MCF 10A (cell line): ENCODE measurements around the gene DIS3L. TPM values are rescaled to one million over a fixed set of nuclear protein-coding genes. Genes with fewer than 3 reads are reported as not detected.
"Not testable (repeated sequence)": the region's sequence is repeated elsewhere in the genome, so short reads cannot be mapped to it uniquely, and the experiment has no call there.

ENCODE experiments used
- BruUV-seq: library from RNA; stranded (reverse); fragments of 400-500 nt; replicated peaks from 2 replicates; lab custom pipeline; 2021; lab: Mats Ljungman, UMichigan
- CTCF ChIA-PET: fragments of 300-600 bp; sonication (Branson Sonifier 250); formaldehyde crosslinking; extraction: SDS; loops from one replicate; lab custom pipeline; 2021; ENCODE audit warnings: antibody characterized with exemption, inconsistent platforms; lab: Yijun Ruan, JAX
- POLR2A ChIA-PET: fragments of 300-600, 350-650 bp; sonication (Branson Sonifier 250); formaldehyde crosslinking; extraction: SDS; loops from one replicate; lab custom pipeline; 2020; ENCODE audit warnings: antibody characterized with exemption, inconsistent platforms; lab: Yijun Ruan, JAX
- DNase-seq: peaks from one replicate; pipeline ENCODE4 v3.0.0-alpha.2; 2018; ENCODE audit not compliant: unreplicated experiment
- H3K27ac Mint-ChIP-seq: one replicate; pipeline ENCODE4 v1.8.0; 2022; ENCODE audit warnings: mild to moderate bottlenecking, low read depth, mixed read lengths; ENCODE audit not compliant: unreplicated experiment
- H3K27me3 Mint-ChIP-seq: one replicate; pipeline ENCODE4 v1.8.0; 2022; ENCODE audit warnings: mixed read lengths; ENCODE audit not compliant: insufficient read depth, unreplicated experiment
- H3K36me3 Mint-ChIP-seq: one replicate; pipeline ENCODE4 v1.8.0; 2022; ENCODE audit warnings: mild to moderate bottlenecking, moderate library complexity, mixed read lengths; ENCODE audit not compliant: insufficient read depth, unreplicated experiment
- H3K4me1 Mint-ChIP-seq: one replicate; pipeline ENCODE4 v1.8.0; 2022; ENCODE audit warnings: mixed read lengths; ENCODE audit not compliant: insufficient read depth, unreplicated experiment
- H3K4me3 Mint-ChIP-seq: one replicate; pipeline ENCODE4 v1.8.0; 2022; ENCODE audit warnings: mild to moderate bottlenecking, moderate library complexity, mixed read lengths; ENCODE audit not compliant: unreplicated experiment
- H3K9me3 Mint-ChIP-seq: one replicate; pipeline ENCODE4 v1.8.0; 2022; ENCODE audit warnings: mixed read lengths; ENCODE audit not compliant: unreplicated experiment
- intact Hi-C: fragments of 100-400 bp; cut with micrococcal nuclease; formaldehyde crosslinking; loops from 2 replicates; pipeline ENCODE4 v1.14.1; 2022
- total RNA-seq: library from RNA; stranded (reverse); gene quantifications from 2 replicates; pipeline ENCODE4 v1.2.3, GENCODE V29; 2022
- TF ChIP-seq, protein P1 (sequence below): fragments of 200-600 bp; IDR thresholded peaks from one replicate; pipeline ENCODE4 v1.8.0; 2022; ENCODE audit warnings: antibody characterized with exemption, mild to moderate bottlenecking; ENCODE audit not compliant: unreplicated experiment

The DIS3L gene
- total RNA-seq, 1 experiment from 2014 or later, result 42.8 TPM

DNA sequence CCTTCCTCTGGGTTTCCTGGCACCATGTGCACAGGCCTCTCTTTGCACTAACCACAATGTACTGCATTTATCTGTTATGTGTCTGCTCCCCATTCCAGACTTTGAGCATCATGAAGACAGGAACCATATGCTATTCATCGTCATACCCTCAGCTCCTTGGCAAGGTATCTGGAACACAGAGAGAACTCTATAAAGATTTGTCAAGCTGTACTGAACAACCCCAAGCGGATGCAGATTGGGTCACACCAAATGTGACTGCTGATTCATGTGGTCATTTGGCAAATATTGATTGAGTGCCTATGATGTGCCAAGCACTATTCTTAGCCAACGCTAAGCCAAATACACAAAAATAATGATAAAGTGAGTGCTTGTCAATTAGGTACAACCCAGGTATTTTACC is 32.3 kb upstream of the DIS3L start:
- no peak overlapping the region for H3K4me3 Mint-ChIP-seq
- BruUV-seq, result no TSS peak
- H3K9me3 Mint-ChIP-seq, result peaks cover 7% of the 10 kb centered on the region
- H3K27ac Mint-ChIP-seq, result no peak overlapping the region
- TF ChIP-seq, protein P1, sequence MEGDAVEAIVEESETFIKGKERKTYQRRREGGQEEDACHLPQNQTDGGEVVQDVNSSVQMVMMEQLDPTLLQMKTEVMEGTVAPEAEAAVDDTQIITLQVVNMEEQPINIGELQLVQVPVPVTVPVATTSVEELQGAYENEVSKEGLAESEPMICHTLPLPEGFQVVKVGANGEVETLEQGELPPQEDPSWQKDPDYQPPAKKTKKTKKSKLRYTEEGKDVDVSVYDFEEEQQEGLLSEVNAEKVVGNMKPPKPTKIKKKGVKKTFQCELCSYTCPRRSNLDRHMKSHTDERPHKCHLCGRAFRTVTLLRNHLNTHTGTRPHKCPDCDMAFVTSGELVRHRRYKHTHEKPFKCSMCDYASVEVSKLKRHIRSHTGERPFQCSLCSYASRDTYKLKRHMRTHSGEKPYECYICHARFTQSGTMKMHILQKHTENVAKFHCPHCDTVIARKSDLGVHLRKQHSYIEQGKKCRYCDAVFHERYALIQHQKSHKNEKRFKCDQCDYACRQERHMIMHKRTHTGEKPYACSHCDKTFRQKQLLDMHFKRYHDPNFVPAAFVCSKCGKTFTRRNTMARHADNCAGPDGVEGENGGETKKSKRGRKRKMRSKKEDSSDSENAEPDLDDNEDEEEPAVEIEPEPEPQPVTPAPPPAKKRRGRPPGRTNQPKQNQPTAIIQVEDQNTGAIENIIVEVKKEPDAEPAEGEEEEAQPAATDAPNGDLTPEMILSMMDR, result no peak
- no peaks in the 10 kb centered on the region for H3K36me3 Mint-ChIP-seq
- peaks cover 45% of the 10 kb centered on the region for H3K27me3 Mint-ChIP-seq
- ChIA-PET POLR2A (interaction anchor here (1.1 kb wide), 1 partner anchor 9 kb away, joined by 3 read pairs; no protein-coding TSS in a partner anchor), CTCF (interaction anchor here (2.1 kb wide), 1 partner anchor 8 kb away, joined by 4 read pairs; no protein-coding TSS in a partner anchor)
- intact Hi-C loops, result no loop called here
- DNase-seq, result no peak
- H3K4me1 Mint-ChIP-seq, result no peaks in the 10 kb centered on the region

DNA sequence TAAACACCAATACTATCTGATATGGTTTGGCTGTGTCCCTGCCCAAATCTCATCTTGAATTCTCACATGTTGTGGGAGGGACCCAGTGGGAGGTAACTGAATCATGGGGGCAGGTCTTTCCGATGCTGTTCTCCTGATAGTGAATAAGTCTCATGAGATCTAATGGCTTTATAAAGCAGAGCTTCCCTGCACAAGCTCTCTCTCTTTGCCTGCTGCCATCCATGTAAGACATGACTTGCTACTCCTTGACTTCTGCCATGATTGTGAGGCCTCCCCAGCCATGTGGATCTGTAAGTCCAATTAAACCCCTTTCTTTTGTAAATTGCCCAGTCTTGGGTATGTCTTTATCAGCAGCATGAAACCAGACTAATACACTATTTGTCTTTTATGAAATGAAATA is 30.5 kb upstream of the DIS3L start:
- H3K4me1 Mint-ChIP-seq, DNase-seq, H3K27ac Mint-ChIP-seq, H3K36me3 Mint-ChIP-seq, POLR2A ChIA-PET, H3K9me3 Mint-ChIP-seq, H3K4me3 Mint-ChIP-seq, intact Hi-C loops, BruUV-seq: not testable (repeated sequence)
- CTCF ChIA-PET, result interaction anchor here (2.1 kb wide), 1 partner anchor 10 kb away, joined by 4 read pairs; no protein-coding TSS in a partner anchor
- H3K27me3 Mint-ChIP-seq, result peaks cover 37% of the 10 kb centered on the region

DNA sequence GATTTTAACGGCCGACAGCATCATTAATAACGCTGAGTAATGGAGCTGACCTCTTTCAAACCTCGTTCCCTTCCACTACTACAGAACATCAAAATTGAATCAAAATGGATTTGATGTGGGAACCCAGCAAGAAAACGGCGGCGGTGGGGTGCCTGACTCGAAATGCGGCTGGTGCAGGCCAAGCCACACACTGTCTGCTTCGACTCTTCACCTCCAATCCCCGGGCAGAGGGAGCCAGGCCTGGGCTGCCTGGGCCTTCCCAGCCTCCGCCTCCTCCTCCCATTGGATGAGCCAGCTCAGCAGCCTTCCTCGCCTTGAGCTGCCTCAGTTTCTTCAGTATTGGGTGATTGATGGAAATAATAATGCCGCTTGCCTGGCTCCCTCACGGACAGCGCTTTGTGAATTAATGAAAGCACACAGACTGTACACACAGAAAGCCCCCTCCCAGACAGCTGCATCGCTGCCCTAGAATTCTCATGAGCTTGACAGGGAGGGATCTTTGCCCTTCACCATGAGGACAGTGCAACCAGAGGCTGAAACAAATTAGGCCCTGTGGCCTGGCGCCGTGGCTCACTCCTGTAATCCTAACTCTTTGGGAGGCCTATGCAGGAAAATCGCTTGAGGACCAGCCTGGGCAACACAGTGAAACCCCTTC is 28.4 kb upstream of the DIS3L start:
- BruUV-seq, result no TSS peak
- Mint-ChIP-seq H3K27ac (no peak overlapping the region), H3K36me3 (no peaks in the 10 kb centered on the region), H3K4me1 (peaks cover 6% of the 10 kb centered on the region), H3K27me3 (peaks cover 39% of the 10 kb centered on the region), H3K4me3 (no peak overlapping the region), H3K9me3 (peaks cover 7% of the 10 kb centered on the region)
- no peak for DNase-seq
- CTCF ChIA-PET, result interaction anchor here (0.6 to 0.7 kb wide), 2 partner anchors 883 to 1612 kb away, joined by 3 read pairs; no protein-coding TSS in a partner anchor
- TF ChIP-seq, protein P1, result no peak
- intact Hi-C loops, result no loop called here
- POLR2A ChIA-PET, result no interaction called here

DNA sequence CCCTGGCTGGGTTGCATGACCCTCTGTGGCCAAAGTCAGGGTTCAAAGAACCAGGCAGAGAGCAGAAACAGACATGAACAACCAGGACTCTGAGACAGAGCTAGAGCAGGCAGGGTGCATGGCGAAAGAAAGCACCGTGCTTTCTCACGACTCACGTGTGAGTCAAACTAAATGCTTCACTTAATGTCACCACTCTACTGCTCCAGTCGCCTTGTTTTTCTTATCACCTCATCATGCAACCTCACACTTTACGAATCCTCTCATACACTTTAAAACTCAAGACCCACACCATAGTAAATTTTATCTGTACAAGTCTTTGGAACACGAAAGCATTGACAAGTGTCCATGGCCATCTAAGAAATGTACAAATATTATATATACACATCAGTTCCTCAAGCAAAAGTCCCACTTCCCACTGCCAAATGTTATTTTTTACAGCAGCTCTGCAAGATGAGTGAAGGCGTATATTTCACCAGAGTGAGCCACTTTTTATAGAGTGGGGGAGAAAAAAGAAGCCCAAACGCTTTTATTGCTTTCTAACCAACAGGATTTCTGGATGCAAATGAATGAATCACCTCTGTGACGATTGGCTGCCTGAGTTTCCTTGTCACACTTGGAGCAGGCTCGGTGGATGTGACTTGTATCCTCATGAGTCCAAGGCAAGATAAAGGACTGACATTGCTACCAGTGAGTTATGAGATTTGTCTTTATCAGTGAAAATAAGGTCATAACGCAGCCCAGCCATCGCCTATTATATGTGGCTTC is 23.9 kb upstream of the DIS3L start:
- CTCF ChIA-PET, result interaction anchor here (0.8 kb wide), 1 partner anchor 19 kb away, joined by 3 read pairs; no protein-coding TSS in a partner anchor

More for the DNA sequence above, 23.9 kb upstream of the DIS3L start:
- TF ChIP-seq, protein P1, result no peak
- no peaks in the 10 kb centered on the region for H3K36me3 Mint-ChIP-seq
- intact Hi-C loops, result no loop called here
- BruUV-seq, result no TSS peak
- no peak overlapping the region for H3K27ac Mint-ChIP-seq
- POLR2A ChIA-PET, result interaction anchor here (0.7 to 1.4 kb wide), 3 partner anchors 9 to 23 kb away, joined by 3 to 6 read pairs (median 4); partner anchors contain the start of gene DIS3L
- peaks cover 6% of the 10 kb centered on the region for H3K4me1 Mint-ChIP-seq
- no peaks in the 10 kb centered on the region for H3K9me3 Mint-ChIP-seq
- no peak overlapping the region for H3K4me3 Mint-ChIP-seq
- DNase-seq, result peak; percentile 84
- peaks cover 26% of the 10 kb centered on the region for H3K27me3 Mint-ChIP-seq
